HepG2 (cell line): Measurements from ENCODE around the gene MED12L. TPM values are rescaled to one million over a fixed set of nuclear protein-coding genes. Genes with fewer than 3 reads are reported as not detected.

ENCODE experiments used
- ATAC-seq: fragments of 200-7000 bp; cut with Tn5 transposase; 3 replicates; pipeline ENCODE4 v1.9.1; 2020; ENCODE audit warnings: mild to moderate bottlenecking, moderate library complexity
- BruUV-seq: library from RNA; stranded (reverse); fragments of 400-500 nt; replicated peaks from 2 replicates; lab custom pipeline; 2021; lab: Mats Ljungman, UMichigan
- CTCF ChIA-PET: fragments of 300-600 bp; formaldehyde crosslinking; extraction: SDS; loops from one replicate; lab custom pipeline; 2021; ENCODE audit warnings: low total read pairs, inconsistent platforms, low intra/inter-chr PET ratio; lab: Yijun Ruan, JAX
- POLR2A ChIA-PET: fragments of 350-600 bp; sonication (Branson Sonifier 250); formaldehyde crosslinking; loops from one replicate; lab custom pipeline; 2020; ENCODE audit warnings: antibody characterized with exemption, inconsistent platforms; lab: Yijun Ruan, JAX
- DNase-seq: peaks from one replicate; pipeline ENCODE4 v3.0.0-alpha.2; 2015; ENCODE audit warnings: low spot score
- FAIRE-seq: peaks from 3 replicates; lab custom pipeline; 2011; peaks lifted over from hg19 to GRCh38; lab: Jason Lieb, UNC
- H2AFZ ChIP-seq: one replicate; pipeline ENCODE4 v1.6.1; 2011; ENCODE audit warnings: low read length, inconsistent platforms
- H3K27ac ChIP-seq: fragments of 300-600 bp; 3 replicates; pipeline ENCODE4 v1.8.0; 2011; ENCODE audit warnings: mixed run types, mild to moderate bottlenecking, mixed read lengths, low read length, inconsistent platforms; ENCODE audit not compliant: insufficient read depth; ENCODE audit errors: extremely low read length
- H3K27me3 ChIP-seq, 2 experiments: fragments of 200-600 bp in 1 of 2; 2 replicates in 1 of 2; 3 replicates in 1 of 2; pipeline versions ENCODE4 v1.6.0 to v1.8.0; 2011; ENCODE audit warnings: low read length in 2 of 2, mild to moderate bottlenecking in 2 of 2, moderate library complexity in 2 of 2, inconsistent platforms in 1 of 2; ENCODE audit not compliant: insufficient read depth in 2 of 2, control insufficient read depth in 1 of 2
- H3K36me3 ChIP-seq, 2 experiments: fragments of 200-600 bp in 1 of 2; replicated peaks in 1 of 2; 2 replicates in 1 of 2; 3 replicates in 1 of 2; pipeline versions ENCODE4 v1.5.1 to v1.8.0; 2011; ENCODE audit warnings: low read length in 2 of 2, inconsistent platforms in 1 of 2; ENCODE audit not compliant: insufficient read depth in 2 of 2, control insufficient read depth in 1 of 2
- H3K4me1 ChIP-seq: 2 replicates; pipeline ENCODE4 v1.5.1; 2012; ENCODE audit warnings: low read length, inconsistent platforms; ENCODE audit not compliant: insufficient read depth
- H3K4me2 ChIP-seq: 2 replicates; pipeline ENCODE4 v1.6.0; 2011; ENCODE audit warnings: low read depth, low read length, inconsistent platforms
- H3K4me3 ChIP-seq, 3 experiments: fragments of 200-600 bp in 1 of 3; sonication (generic), shearing (Covaris generic) in 1 of 3; replicated peaks in 1 of 3; 2 replicates each; pipeline ENCODE4 v1.5.1; 2011 to 2016; ENCODE audit warnings: low read length in 3 of 3, inconsistent platforms in 2 of 3, low read depth in 2 of 3, mild to moderate bottlenecking in 2 of 3, control low read depth in 1 of 3, mixed read lengths in 1 of 3; ENCODE audit not compliant: insufficient read depth in 1 of 3
- H3K79me2 ChIP-seq: one replicate; pipeline ENCODE4 v1.6.1; 2011; ENCODE audit warnings: low read length, inconsistent platforms; ENCODE audit not compliant: insufficient read depth
- H3K9ac ChIP-seq: 2 replicates; pipeline ENCODE4 v1.6.0; 2011; ENCODE audit warnings: mild to moderate bottlenecking, low read depth, low read length, inconsistent platforms; ENCODE audit not compliant: insufficient read depth
- H3K9me3 ChIP-seq: 2 replicates; pipeline ENCODE4 v1.5.1; 2012; ENCODE audit warnings: mild to moderate bottlenecking, low read length
- H4K20me1 ChIP-seq: 2 replicates; pipeline ENCODE4 v1.6.0; 2011; ENCODE audit warnings: inconsistent platforms, mild to moderate bottlenecking, low read length, moderate library complexity; ENCODE audit not compliant: insufficient read depth
- ADNP ChIP-seq: sonication (generic); formaldehyde crosslinking; IDR thresholded peaks from 2 replicates; pipeline ENCODE4 v1.4.0; 2020; ENCODE audit warnings: missing genetic modification reagents
- ATF2 ChIP-seq: sonication (generic); formaldehyde crosslinking; IDR thresholded peaks from 2 replicates; pipeline ENCODE4 v1.4.0; 2020; ENCODE audit warnings: missing genetic modification reagents
- ATRX ChIP-seq: sonication (generic); formaldehyde crosslinking; IDR thresholded peaks from 2 replicates; pipeline ENCODE4 v1.4.0; 2020; ENCODE audit warnings: missing genetic modification reagents, borderline replicate concordance
- CBFB ChIP-seq: sonication (generic); formaldehyde crosslinking; IDR thresholded peaks from 2 replicates; pipeline ENCODE4 v1.4.0; 2020; ENCODE audit warnings: missing genetic modification reagents
- ESRRA ChIP-seq: sonication (generic); formaldehyde crosslinking; IDR thresholded peaks from 2 replicates; pipeline ENCODE4 v1.5.1; 2020; ENCODE audit warnings: mild to moderate bottlenecking, low read depth, missing genetic modification reagents
- GPN1 ChIP-seq: sonication (generic); formaldehyde crosslinking; IDR thresholded peaks from 2 replicates; pipeline ENCODE4 v1.5.1; 2020; ENCODE audit warnings: missing genetic modification reagents, borderline replicate concordance
- HES4 ChIP-seq: sonication (generic); formaldehyde crosslinking; IDR thresholded peaks from 2 replicates; pipeline ENCODE4 v1.9.0; 2021; ENCODE audit warnings: mild to moderate bottlenecking, missing genetic modification reagents, borderline replicate concordance
- LBX2 ChIP-seq: sonication (generic); formaldehyde crosslinking; IDR thresholded peaks from 2 replicates; pipeline ENCODE4 v1.5.0; 2020; ENCODE audit warnings: missing genetic modification reagents, mild to moderate bottlenecking, borderline replicate concordance
- PHF20 ChIP-seq: sonication (generic); formaldehyde crosslinking; IDR thresholded peaks from 2 replicates; pipeline ENCODE4 v1.5.0; 2020; ENCODE audit warnings: mild to moderate bottlenecking, missing genetic modification reagents
- ZNF235 ChIP-seq: sonication (generic); formaldehyde crosslinking; IDR thresholded peaks from 2 replicates; pipeline ENCODE4 v1.8.1; 2023; ENCODE audit warnings: mild to moderate bottlenecking, missing genetic modification reagents, borderline replicate concordance
- ZNF3 ChIP-seq: IDR thresholded peaks from 2 replicates; pipeline ENCODE4 v1.7.0; 2017; ENCODE audit warnings: inconsistent platforms
- ZNF468 ChIP-seq: sonication (generic); formaldehyde crosslinking; IDR thresholded peaks from 2 replicates; pipeline ENCODE4 v1.8.0; 2022; ENCODE audit warnings: mild to moderate bottlenecking, moderate library complexity, missing genetic modification reagents
- ZNF598 ChIP-seq: sonication (generic); formaldehyde crosslinking; IDR thresholded peaks from 2 replicates; pipeline ENCODE4 v1.5.1; 2020; ENCODE audit warnings: mild to moderate bottlenecking, missing genetic modification reagents, borderline replicate concordance
- ZNF605 ChIP-seq: sonication (generic); formaldehyde crosslinking; IDR thresholded peaks from 2 replicates; pipeline ENCODE4 v1.8.0; 2022; ENCODE audit warnings: mild to moderate bottlenecking, missing genetic modification reagents
- ZNF607 ChIP-seq: sonication (generic); formaldehyde crosslinking; IDR thresholded peaks from 2 replicates; pipeline ENCODE4 v1.5.1; 2020; ENCODE audit warnings: missing genetic modification reagents, mild to moderate bottlenecking, borderline replicate concordance
- ZNF670 ChIP-seq: sonication (generic); formaldehyde crosslinking; IDR thresholded peaks from 2 replicates; pipeline ENCODE4 v1.8.0; 2022; ENCODE audit warnings: mild to moderate bottlenecking, missing genetic modification reagents, borderline replicate concordance
- ZNF816 ChIP-seq: sonication (generic); formaldehyde crosslinking; IDR thresholded peaks from 2 replicates; pipeline ENCODE4 v1.8.0; 2022; ENCODE audit warnings: missing genetic modification reagents, mild to moderate bottlenecking, borderline replicate concordance
- WGBS: methylation state at CpG from one replicate; pipeline ENCODE4 v1.1.6; 2017; ENCODE audit warnings: low lambda C conversion rate; 5-methylcytosine and 5-hydroxymethylcytosine counted together
- in situ Hi-C: cut with HindIII; loops from 2 replicates; pipeline ENCODE4 v1.10.0; 2017; ENCODE audit warnings: low pct_unique_long_range_greater_than_20kb; ENCODE audit not compliant: extremely low pct_ligation_motif_present
- intact Hi-C: fragments of 100-400 bp; cut with micrococcal nuclease; formaldehyde crosslinking; loops from one replicate; pipeline ENCODE4 v1.10.0; 2022; ENCODE audit not compliant: unreplicated experiment
- polyA plus RNA-seq, 8 experiments: library from polyadenylated mRNA; depleted of rRNA in 3 of 8; stranded (reverse) in 7 of 8; unstranded in 1 of 8; fragments of >200 nt; fragmentation: Illumina TruSeq in 4 of 8; extraction: Trizol in 4 of 8; gene quantifications; 2 replicates each; pipeline versions ENCODE4 v1.2.1 to v1.2.3, GENCODE V29; 2011 to 2016; ENCODE audit warnings: low read depth in 4 of 8, missing spikeins in 1 of 8, mixed read lengths in 1 of 8; ENCODE audit not compliant: insufficient read depth in 1 of 8
- total RNA-seq, 5 experiments: library from RNA; depleted of rRNA; stranded (reverse); fragments of >200 nt; fragmentation: Illumina TruSeq; extraction: Trizol; gene quantifications; 2 replicates each; pipeline ENCODE4 v1.2.3, GENCODE V29; 2016; ENCODE audit warnings: low read depth in 1 of 5
- TF ChIP-seq, protein P1 (sequence below): sonication (generic); formaldehyde crosslinking; IDR thresholded peaks from 2 replicates; pipeline ENCODE4 v1.4.0; 2020; ENCODE audit warnings: missing genetic modification reagents, borderline replicate concordance

The MED12L gene
- total and polyA plus RNA-seq, 2 of the 13 experiments (the other 11 are each of a cell fraction or from before 2014, with no cell fraction given): 0.07 to 0.64 TPM

- Histone ChIP-seq H3K36me3 (no peaks in the 10 kb centered on the region), H3K79me2 (no peaks in the 10 kb centered on the region)
- TF ChIP-seq ATRX (CRISPR knock-in tag) (no peak), ZNF235 (CRISPR knock-in tag) (no peak), ZNF816 (CRISPR knock-in tag) (no peak), ATF2 (CRISPR knock-in tag) (no peak), PHF20 (CRISPR knock-in tag) (no peak), GPN1 (CRISPR knock-in tag) (no peak), ZNF605 (CRISPR knock-in tag) (no peak)
- TF ChIP-seq, all 625 proteins: peak for 0
- FAIRE-seq: no peak
- no peak overlapping the region for H3K27ac ChIP-seq
- no peaks in the 10 kb centered on the region for H3K4me1 ChIP-seq
- in situ Hi-C loops (no loop called here), intact Hi-C loops (no loop called here)
- CTCF ChIA-PET: no interaction called here
- H4K20me1 ChIP-seq: no peaks in the 10 kb centered on the region
- H3K9me3 ChIP-seq: no peaks in the 10 kb centered on the region
- no peaks in the 10 kb centered on the region for H3K27me3 ChIP-seq
- DNase-seq: no peak
- H3K4me3 ChIP-seq: no peak overlapping the region
- no peak overlapping the region for H3K9ac ChIP-seq
- 35% methylated on average over 3 of the region's 3 CpGs for WGBS
- H3K4me2 ChIP-seq: no peak overlapping the region
- no peak overlapping the region for H2AFZ ChIP-seq
- BruUV-seq: no TSS peak
- ATAC-seq: no peak
- POLR2A ChIA-PET: no interaction called here
Observed at GRCh38 chr3:151346292-151346691, 260.8 kb downstream of the MED12L start.

- Histone ChIP-seq H2AFZ (no peak overlapping the region), H3K4me1 (no peaks in the 10 kb centered on the region), H3K36me3 (no peaks in the 10 kb centered on the region), H3K27ac (no peak overlapping the region), H3K4me3 (no peak overlapping the region), H4K20me1 (no peaks in the 10 kb centered on the region), H3K4me2 (no peak overlapping the region), H3K9me3 (no peaks in the 10 kb centered on the region), H3K27me3 (no peaks in the 10 kb centered on the region), H3K79me2 (no peaks in the 10 kb centered on the region), H3K9ac (no peak overlapping the region)
- intact Hi-C loops: no loop called here
- in situ Hi-C loops: no loop called here
- ChIA-PET CTCF (no interaction called here), POLR2A (no interaction called here)
- 39% methylated on average over 6 of the region's 6 CpGs for WGBS
- no peak for ATAC-seq
- no TSS peak for BruUV-seq
- no peak for DNase-seq
- no peak for FAIRE-seq
- TF ChIP-seq ADNP (CRISPR knock-in tag): no peak
- TF ChIP-seq ZNF468 (CRISPR knock-in tag): no peak
- no peak for TF ChIP-seq ESRRA (CRISPR knock-in tag)
- TF ChIP-seq ZNF670 (CRISPR knock-in tag): no peak
- TF ChIP-seq, protein P1, sequence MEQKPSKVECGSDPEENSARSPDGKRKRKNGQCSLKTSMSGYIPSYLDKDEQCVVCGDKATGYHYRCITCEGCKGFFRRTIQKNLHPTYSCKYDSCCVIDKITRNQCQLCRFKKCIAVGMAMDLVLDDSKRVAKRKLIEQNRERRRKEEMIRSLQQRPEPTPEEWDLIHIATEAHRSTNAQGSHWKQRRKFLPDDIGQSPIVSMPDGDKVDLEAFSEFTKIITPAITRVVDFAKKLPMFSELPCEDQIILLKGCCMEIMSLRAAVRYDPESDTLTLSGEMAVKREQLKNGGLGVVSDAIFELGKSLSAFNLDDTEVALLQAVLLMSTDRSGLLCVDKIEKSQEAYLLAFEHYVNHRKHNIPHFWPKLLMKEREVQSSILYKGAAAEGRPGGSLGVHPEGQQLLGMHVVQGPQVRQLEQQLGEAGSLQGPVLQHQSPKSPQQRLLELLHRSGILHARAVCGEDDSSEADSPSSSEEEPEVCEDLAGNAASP: no peak
- TF ChIP-seq CBFB (CRISPR knock-in tag): no peak
- no peak for TF ChIP-seq LBX2 (CRISPR knock-in tag)
- TF ChIP-seq ZNF607: no peak
- TF ChIP-seq ZNF3 (CRISPR knock-in tag): no peak
- no peak for TF ChIP-seq HES4 (CRISPR knock-in tag)
- no peak for TF ChIP-seq ZNF598 (CRISPR knock-in tag)
Observed at GRCh38 chr3:151347432-151347831, 262.0 kb downstream of the MED12L start.
